ENCODE results near the gene RPTOR. TPM values are rescaled to one million over a fixed set of nuclear protein-coding genes. Genes with fewer than 3 reads are reported as not detected.

RPTOR gene
- total RNA-seq, 2 experiments from 2014 or later: 48.1 to 87.8 TPM

- no TSS peak for BruUV-seq (replicated peaks)
- Histone ChIP-seq H3K36me3 (ENCODE audit: insufficient read depth, low read length) (peaks cover 30% of the 10 kb centered on the region), H3K9me3 (ENCODE audit: low read length) (no peaks in the 10 kb centered on the region), H3K9me2 (ENCODE audit: insufficient read depth, low read length) (no peaks in the 10 kb centered on the region), H4K20me1 (ENCODE audit: insufficient read depth, low read length) (no peaks in the 10 kb centered on the region), H3K79me2 (ENCODE audit: insufficient read depth, low read depth, low read length) (no peaks in the 10 kb centered on the region), H3K4me1 (ENCODE audit: insufficient read depth, low read length, poor library complexity, severe bottlenecking) (peaks cover 17% of the 10 kb centered on the region), H3K4me2 (ENCODE audit: low read length) (no peak overlapping the region), H3K4me3 (ENCODE audit: low read depth, low read length, poor library complexity, severe bottlenecking) (no peak overlapping the region), H3K27ac (ENCODE audit: low read depth, low read length, poor library complexity, severe bottlenecking) (no peak overlapping the region), H2AFZ (ENCODE audit: low read length) (no peak overlapping the region)
- DNase-seq (ENCODE audit: low spot score): no peak
- CTCF ChIA-PET (ENCODE audit: unreplicated experiment): interaction anchor here (0.5 kb wide), 1 partner anchor 82 kb away, joined by 3 read pairs; no protein-coding TSS in a partner anchor
- TF ChIP-seq EZH2phosphoT487 (IDR thresholded peaks at IDR 0.05; ENCODE audit: borderline replicate concordance, low read depth, low read length) (no peak), CTCF (conservative IDR thresholded peaks at IDR 0.05; ENCODE audit: low read length) (no peak)
- intact Hi-C loops (cut with micrococcal nuclease; ENCODE audit: unreplicated experiment): no loop called here
- POLR2A ChIA-PET: no interaction called here
Observed at GRCh38 chr17:80834893-80835275, 290.2 kb downstream of the RPTOR start.

GRCh38 chr17:80835816-80836657, 291.4 kb downstream of the RPTOR start:
- peaks cover 17% of the 10 kb centered on the region for H3K4me1 ChIP-seq (ENCODE audit: insufficient read depth, low read length, poor library complexity, severe bottlenecking)
- BruUV-seq (replicated peaks): no TSS peak
- ChIA-PET CTCF (ENCODE audit: unreplicated experiment) (no interaction called here), POLR2A (no interaction called here)
- H3K36me3 ChIP-seq (ENCODE audit: insufficient read depth, low read length): peaks cover 37% of the 10 kb centered on the region
- H3K4me2 ChIP-seq (ENCODE audit: low read length): no peak overlapping the region
- no peaks in the 10 kb centered on the region for H4K20me1 ChIP-seq (ENCODE audit: insufficient read depth, low read length)
- no peak overlapping the region for H3K4me3 ChIP-seq (ENCODE audit: low read depth, low read length, poor library complexity, severe bottlenecking)
- no peak overlapping the region for H3K27ac ChIP-seq (ENCODE audit: low read depth, low read length, poor library complexity, severe bottlenecking)
- intact Hi-C loops (cut with micrococcal nuclease; ENCODE audit: unreplicated experiment): no loop called here
- no peaks in the 10 kb centered on the region for H3K9me2 ChIP-seq (ENCODE audit: insufficient read depth, low read length)
- TF ChIP-seq EZH2phosphoT487 (IDR thresholded peaks at IDR 0.05; ENCODE audit: borderline replicate concordance, low read depth, low read length): no peak
- TF ChIP-seq CTCF (conservative IDR thresholded peaks at IDR 0.05; ENCODE audit: low read length): no peak
- no peak overlapping the region for H2AFZ ChIP-seq (ENCODE audit: low read length)
- no peaks in the 10 kb centered on the region for H3K79me2 ChIP-seq (ENCODE audit: insufficient read depth, low read depth, low read length)
- no peaks in the 10 kb centered on the region for H3K9me3 ChIP-seq (ENCODE audit: low read length)
- DNase-seq (ENCODE audit: low spot score): no peak

- POLR2A ChIA-PET: no interaction called here
- Histone ChIP-seq H2AFZ (ENCODE audit: low read length) (no peak overlapping the region), H3K4me1 (ENCODE audit: insufficient read depth, low read length, poor library complexity, severe bottlenecking) (peaks cover 17% of the 10 kb centered on the region), H3K9me3 (ENCODE audit: low read length) (no peaks in the 10 kb centered on the region), H3K79me2 (ENCODE audit: insufficient read depth, low read depth, low read length) (no peaks in the 10 kb centered on the region), H3K27ac (ENCODE audit: low read depth, low read length, poor library complexity, severe bottlenecking) (no peak overlapping the region), H3K4me3 (ENCODE audit: low read depth, low read length, poor library complexity, severe bottlenecking) (no peak overlapping the region), H4K20me1 (ENCODE audit: insufficient read depth, low read length) (no peaks in the 10 kb centered on the region), H3K4me2 (ENCODE audit: low read length) (no peak overlapping the region), H3K9me2 (ENCODE audit: insufficient read depth, low read length) (no peaks in the 10 kb centered on the region), H3K36me3 (ENCODE audit: insufficient read depth, low read length) (peaks cover 39% of the 10 kb centered on the region)
- no peak for TF ChIP-seq CTCF (conservative IDR thresholded peaks at IDR 0.05; ENCODE audit: low read length)
- no peak for TF ChIP-seq EZH2phosphoT487 (IDR thresholded peaks at IDR 0.05; ENCODE audit: borderline replicate concordance, low read depth, low read length)
- intact Hi-C loops (cut with micrococcal nuclease; ENCODE audit: unreplicated experiment): no loop called here
- no TSS peak for BruUV-seq (replicated peaks)
- CTCF ChIA-PET (ENCODE audit: unreplicated experiment): interaction anchor here (0.6 kb wide), 1 partner anchor 8 kb away, joined by 3 read pairs; no protein-coding TSS in a partner anchor
- DNase-seq (ENCODE audit: low spot score): no peak
Observed at GRCh38 chr17:80836658-80836965, 292.0 kb downstream of the RPTOR start.

All from OCI-LY7 (cell line).